Measurements from ENCODE around the gene USO1. TPM values are rescaled to one million over a fixed set of nuclear protein-coding genes. Genes with fewer than 3 reads are reported as not detected.
A peak's percentile ranks its signal among the peaks of the same experiment; 100 is the strongest.

The USO1 gene
- total RNA-seq, 4 donors from 2014 or later: 61.0 to 103 (median 74.4) TPM

DNA sequence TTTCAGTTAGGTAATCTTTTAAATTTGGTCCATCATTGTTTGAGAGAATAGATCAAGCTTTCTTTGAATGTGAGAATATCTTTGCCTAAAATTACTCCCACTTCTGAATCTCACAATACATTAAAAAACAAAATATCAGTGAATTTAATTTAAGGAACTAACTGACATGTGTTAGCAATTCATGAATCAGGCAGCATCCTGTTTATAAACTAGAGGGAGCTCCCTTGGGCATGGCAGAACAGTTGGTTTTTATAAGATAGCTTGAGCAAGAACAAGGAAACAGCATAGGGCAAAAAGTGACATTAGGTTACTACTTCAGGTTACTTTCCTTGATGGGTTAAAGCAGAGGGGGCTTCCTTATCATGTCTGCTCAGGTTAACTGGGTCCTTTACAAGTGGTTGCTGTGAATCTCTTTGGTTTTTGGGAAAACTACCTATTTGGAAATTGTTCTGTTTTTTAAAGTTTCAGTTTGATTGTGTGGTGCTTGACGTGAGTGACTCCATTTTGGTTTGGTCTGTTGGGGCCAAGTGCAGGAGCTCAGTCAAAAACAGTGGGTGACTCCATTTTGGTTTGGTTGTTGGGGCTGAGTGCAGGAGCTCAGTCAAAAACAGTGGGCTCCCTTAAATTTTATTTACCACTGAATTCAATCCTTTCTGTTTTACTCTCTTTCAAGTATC is 109.9 kb downstream of the USO1 start:
- Histone ChIP-seq H3K9me3 (no peaks in the 10 kb centered on the region), H3K27ac (replicated peaks in 1 of 4) (no peak overlapping the region), H3K36me3 (no peaks in the 10 kb centered on the region), H3K4me1 (no peaks in the 10 kb centered on the region), H3K4me3 (no peak overlapping the region), H3K27me3 (no peaks in the 10 kb centered on the region)
- TF ChIP-seq CTCF (IDR thresholded peaks at IDR 0.05): no peak
- TF ChIP-seq EP300 (IDR thresholded peaks at IDR 0.05): no peak
- intact Hi-C loops (cut with DNase I): no loop called here
- no peak for DNase-seq (ENCODE audit: extremely low spot score)
- WGBS: 71% methylated on average over 1 of the region's 1 CpG

GRCh38 chr4:75834772-75835154 is 110.4 kb downstream of the USO1 start:
- Histone ChIP-seq H3K4me1 (no peaks in the 10 kb centered on the region), H3K36me3 (no peaks in the 10 kb centered on the region), H3K27ac (replicated peaks in 1 of 4) (no peak overlapping the region), H3K9me3 (no peaks in the 10 kb centered on the region), H3K4me3 (no peak overlapping the region), H3K27me3 (no peaks in the 10 kb centered on the region)
- no peak for DNase-seq (ENCODE audit: extremely low spot score)
- 91% methylated on average over 2 of the region's 2 CpGs for WGBS
- TF ChIP-seq POLR2A (IDR thresholded peaks at IDR 0.05; ENCODE audit: low read depth) (no peak), CTCF (IDR thresholded peaks at IDR 0.05) (no peak), EP300 (IDR thresholded peaks at IDR 0.05) (no peak), POLR2AphosphoS5 (IDR thresholded peaks at IDR 0.05) (no peak)
- intact Hi-C loops (cut with DNase I): no loop called here

GRCh38 chr4:75841641-75842520 is 117.5 kb downstream of the USO1 start:
- 86% methylated on average over 8 of the region's 8 CpGs for WGBS
- no peak overlapping the region for H3K4me3 ChIP-seq
- TF ChIP-seq CTCF (IDR thresholded peaks at IDR 0.05) (no peak), POLR2A (IDR thresholded peaks at IDR 0.05; ENCODE audit: low read depth) (no peak), EP300 (IDR thresholded peaks at IDR 0.05) (no peak), POLR2AphosphoS5 (IDR thresholded peaks at IDR 0.05) (no peak)
- H3K27me3 ChIP-seq: no peaks in the 10 kb centered on the region
- no peak overlapping the region for H3K27ac ChIP-seq (replicated peaks in 1 of 4)
- no peaks in the 10 kb centered on the region for H3K36me3 ChIP-seq
- no peak for DNase-seq (ENCODE audit: extremely low spot score)
- no peaks in the 10 kb centered on the region for H3K9me3 ChIP-seq
- intact Hi-C loops (cut with DNase I): no loop called here
- H3K4me1 ChIP-seq: peaks cover 4 to 12% (median 9%) of the 10 kb centered on the region in 4 donors

DNA sequence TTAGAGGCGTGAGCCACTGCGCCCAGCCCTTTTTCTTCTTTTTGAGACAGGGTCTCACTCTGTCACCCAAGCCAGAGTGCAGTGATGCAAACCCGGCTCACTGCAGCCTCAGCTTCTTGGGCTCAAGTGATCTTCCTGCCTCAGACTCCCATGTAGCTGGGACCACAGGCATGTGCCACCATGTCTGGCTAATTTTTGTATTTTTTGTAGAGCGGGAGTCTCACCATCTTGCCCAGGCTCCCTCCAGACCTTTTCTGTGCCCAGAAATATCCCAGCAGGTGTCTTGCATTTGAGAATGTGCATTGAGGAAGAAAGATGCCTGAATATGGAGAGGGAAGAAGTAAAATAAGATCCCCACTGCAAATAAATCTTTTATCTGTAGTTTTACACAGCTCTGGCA is 119.2 kb downstream of the USO1 start:
- WGBS: 97% methylated on average over 4 of the region's 4 CpGs
- H3K4me3 ChIP-seq: no peak overlapping the region
- H3K36me3 ChIP-seq: no peaks in the 10 kb centered on the region
- intact Hi-C loops (cut with DNase I): no loop called here
- H3K4me1 ChIP-seq: peaks cover 4 to 17% (median 11%) of the 10 kb centered on the region in 4 donors
- no peaks in the 10 kb centered on the region for H3K9me3 ChIP-seq
- no peaks in the 10 kb centered on the region for H3K27me3 ChIP-seq
- peak overlapping the region in 1 of 4 donors; percentile 3 for H3K27ac ChIP-seq (replicated peaks in 1 of 4)
- DNase-seq (ENCODE audit: extremely low spot score): no peak
- TF ChIP-seq POLR2AphosphoS5 (IDR thresholded peaks at IDR 0.05): no peak
- TF ChIP-seq CTCF (IDR thresholded peaks at IDR 0.05): no peak
- TF ChIP-seq POLR2A (IDR thresholded peaks at IDR 0.05; ENCODE audit: low read depth): no peak
- no peak for TF ChIP-seq EP300 (IDR thresholded peaks at IDR 0.05)
